ENCODE data around the gene TXNDC9.
"Not testable (repeated sequence)": the region's sequence is repeated elsewhere in the genome, so short reads cannot be mapped to it uniquely, and the experiment has no call there.

TXNDC9 gene

DNA sequence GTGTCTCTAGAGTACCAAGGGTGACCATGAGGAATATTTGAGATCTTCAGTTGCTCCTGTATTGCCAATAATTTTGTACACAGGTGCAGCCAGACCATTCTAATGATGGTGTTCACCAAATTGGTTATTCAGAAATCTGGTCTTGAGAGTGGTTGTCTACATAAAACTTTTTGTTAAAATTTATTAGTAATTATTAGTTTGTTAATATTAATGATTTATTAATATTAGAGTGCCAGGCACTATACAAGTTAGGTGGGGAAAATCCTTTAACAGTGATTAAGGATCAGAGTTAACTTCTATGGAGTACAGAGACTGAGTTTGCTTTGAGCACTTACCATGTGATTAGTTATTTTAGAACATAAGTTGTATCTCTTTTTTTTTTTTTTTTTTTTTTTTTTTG is 10.1 kb upstream of the TXNDC9 start:
- H3K36me3 ChIP-seq (ENCODE audit: insufficient read depth, low read length): no peaks in the 10 kb centered on the region
- no peak for TF ChIP-seq EZH2phosphoT487 (IDR thresholded peaks at IDR 0.05; ENCODE audit: borderline replicate concordance)
- TF ChIP-seq, protein P1, sequence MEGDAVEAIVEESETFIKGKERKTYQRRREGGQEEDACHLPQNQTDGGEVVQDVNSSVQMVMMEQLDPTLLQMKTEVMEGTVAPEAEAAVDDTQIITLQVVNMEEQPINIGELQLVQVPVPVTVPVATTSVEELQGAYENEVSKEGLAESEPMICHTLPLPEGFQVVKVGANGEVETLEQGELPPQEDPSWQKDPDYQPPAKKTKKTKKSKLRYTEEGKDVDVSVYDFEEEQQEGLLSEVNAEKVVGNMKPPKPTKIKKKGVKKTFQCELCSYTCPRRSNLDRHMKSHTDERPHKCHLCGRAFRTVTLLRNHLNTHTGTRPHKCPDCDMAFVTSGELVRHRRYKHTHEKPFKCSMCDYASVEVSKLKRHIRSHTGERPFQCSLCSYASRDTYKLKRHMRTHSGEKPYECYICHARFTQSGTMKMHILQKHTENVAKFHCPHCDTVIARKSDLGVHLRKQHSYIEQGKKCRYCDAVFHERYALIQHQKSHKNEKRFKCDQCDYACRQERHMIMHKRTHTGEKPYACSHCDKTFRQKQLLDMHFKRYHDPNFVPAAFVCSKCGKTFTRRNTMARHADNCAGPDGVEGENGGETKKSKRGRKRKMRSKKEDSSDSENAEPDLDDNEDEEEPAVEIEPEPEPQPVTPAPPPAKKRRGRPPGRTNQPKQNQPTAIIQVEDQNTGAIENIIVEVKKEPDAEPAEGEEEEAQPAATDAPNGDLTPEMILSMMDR (conservative IDR thresholded peaks at IDR 0.05; ENCODE audit: low read length): no peak
- H3K79me2 ChIP-seq (ENCODE audit: insufficient read depth, low read length): peaks cover 94% of the 10 kb centered on the region
- no peaks in the 10 kb centered on the region for H3F3A ChIP-seq (ENCODE audit: low read depth)
- peaks cover 16% of the 10 kb centered on the region for H3K4me1 ChIP-seq (ENCODE audit: insufficient read depth, low read length, poor library complexity, severe bottlenecking)
- no peak overlapping the region for H3K4me2 ChIP-seq (ENCODE audit: low read depth, low read length, poor library complexity, severe bottlenecking)
- no peaks in the 10 kb centered on the region for H3K9me2 ChIP-seq (replicated peaks; ENCODE audit: low read depth, low read length)
- H2AFZ ChIP-seq (ENCODE audit: low read length): no peak overlapping the region
- H3K9ac ChIP-seq (ENCODE audit: low read depth, low read length, poor library complexity, severe bottlenecking): no peak overlapping the region
- no peak overlapping the region for H3K4me3 ChIP-seq (ENCODE audit: low read length, poor library complexity, severe bottlenecking)
- peaks cover 55% of the 10 kb centered on the region for H4K20me1 ChIP-seq (ENCODE audit: insufficient read depth, low read length, poor library complexity, severe bottlenecking)
- H3K27me3 ChIP-seq (ENCODE audit: insufficient read depth, low read length, poor library complexity, severe bottlenecking): no peaks in the 10 kb centered on the region
- H3K9me3 ChIP-seq (ENCODE audit: insufficient read depth, low read depth, low read length): no peaks in the 10 kb centered on the region

DNA sequence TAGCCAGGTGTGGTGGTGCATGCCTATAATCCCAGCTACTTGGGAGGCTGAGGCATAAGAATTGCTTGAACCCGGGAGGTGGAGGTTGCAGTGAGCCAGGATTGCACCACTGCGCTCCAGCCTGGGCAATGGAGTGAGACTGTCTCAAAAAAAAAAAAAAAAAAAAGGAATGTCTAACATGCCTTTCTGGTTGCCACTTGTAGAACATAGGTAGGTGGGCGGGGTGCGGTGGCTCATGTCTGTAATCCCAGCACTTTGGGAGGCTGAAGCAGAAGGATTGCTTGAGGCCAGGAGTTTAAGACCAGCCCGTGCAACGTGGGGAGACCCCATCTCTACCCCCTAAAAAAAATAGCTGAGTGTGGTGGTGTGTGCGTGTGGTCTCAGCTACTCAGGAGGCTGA is 9.3 kb upstream of the TXNDC9 start:
- not testable (repeated sequence) for H3K4me2 ChIP-seq (ENCODE audit: low read depth, low read length, poor library complexity, severe bottlenecking); H3K36me3 ChIP-seq (ENCODE audit: insufficient read depth, low read length); H3K9ac ChIP-seq (ENCODE audit: low read depth, low read length, poor library complexity, severe bottlenecking); H2AFZ ChIP-seq (ENCODE audit: low read length); H3F3A ChIP-seq (ENCODE audit: low read depth); H3K4me3 ChIP-seq (ENCODE audit: low read length, poor library complexity, severe bottlenecking); H3K9me3 ChIP-seq (ENCODE audit: insufficient read depth, low read depth, low read length); H3K9me2 ChIP-seq (replicated peaks; ENCODE audit: low read depth, low read length); H3K27me3 ChIP-seq (ENCODE audit: insufficient read depth, low read length, poor library complexity, severe bottlenecking)
- peaks cover 55% of the 10 kb centered on the region for H4K20me1 ChIP-seq (ENCODE audit: insufficient read depth, low read length, poor library complexity, severe bottlenecking)
- H3K4me1 ChIP-seq (ENCODE audit: insufficient read depth, low read length, poor library complexity, severe bottlenecking): peaks cover 21% of the 10 kb centered on the region
- peaks cover 94% of the 10 kb centered on the region for H3K79me2 ChIP-seq (ENCODE audit: insufficient read depth, low read length)

DNA sequence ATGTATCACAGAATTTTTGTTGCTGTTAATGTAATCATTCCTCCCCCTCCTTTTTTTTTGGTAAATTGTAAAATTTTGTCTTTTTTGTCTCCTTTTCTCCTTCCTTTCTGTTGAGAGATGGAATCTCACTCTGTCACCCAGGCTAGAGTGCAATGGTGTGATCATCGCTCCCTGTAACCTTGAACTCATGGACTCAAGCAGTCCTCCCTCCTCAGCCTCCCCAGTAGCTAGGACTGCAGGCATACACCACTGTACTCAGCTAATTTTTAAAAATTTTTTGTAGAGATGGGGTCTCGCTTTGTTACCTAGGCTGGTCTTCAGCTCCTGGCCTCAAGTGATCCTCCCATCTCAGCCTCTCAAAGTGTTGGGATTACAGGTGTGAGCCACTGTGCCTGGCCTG is 6.4 kb upstream of the TXNDC9 start:
- peaks cover 93% of the 10 kb centered on the region for H3K79me2 ChIP-seq (ENCODE audit: insufficient read depth, low read length)
- no peaks in the 10 kb centered on the region for H3K27me3 ChIP-seq (ENCODE audit: insufficient read depth, low read length, poor library complexity, severe bottlenecking)
- H3K9me2 ChIP-seq (replicated peaks; ENCODE audit: low read depth, low read length): no peaks in the 10 kb centered on the region
- no peak for TF ChIP-seq EZH2phosphoT487 (IDR thresholded peaks at IDR 0.05; ENCODE audit: borderline replicate concordance)
- TF ChIP-seq, protein P1 (conservative IDR thresholded peaks at IDR 0.05; ENCODE audit: low read length): no peak
- H3K9me3 ChIP-seq (ENCODE audit: insufficient read depth, low read depth, low read length): no peaks in the 10 kb centered on the region
- peak overlapping the region; percentile 27 for H3K9ac ChIP-seq (ENCODE audit: low read depth, low read length, poor library complexity, severe bottlenecking)
- no peaks in the 10 kb centered on the region for H3K36me3 ChIP-seq (ENCODE audit: insufficient read depth, low read length)
- no peaks in the 10 kb centered on the region for H3F3A ChIP-seq (ENCODE audit: low read depth)
- H3K4me1 ChIP-seq (ENCODE audit: insufficient read depth, low read length, poor library complexity, severe bottlenecking): peaks cover 29% of the 10 kb centered on the region
- peaks cover 56% of the 10 kb centered on the region for H4K20me1 ChIP-seq (ENCODE audit: insufficient read depth, low read length, poor library complexity, severe bottlenecking)
- H3K4me2 ChIP-seq (ENCODE audit: low read depth, low read length, poor library complexity, severe bottlenecking): peak overlapping the region; percentile 54
- H2AFZ ChIP-seq (ENCODE audit: low read length): no peak overlapping the region
- H3K4me3 ChIP-seq (ENCODE audit: low read length, poor library complexity, severe bottlenecking): no peak overlapping the region

DNA sequence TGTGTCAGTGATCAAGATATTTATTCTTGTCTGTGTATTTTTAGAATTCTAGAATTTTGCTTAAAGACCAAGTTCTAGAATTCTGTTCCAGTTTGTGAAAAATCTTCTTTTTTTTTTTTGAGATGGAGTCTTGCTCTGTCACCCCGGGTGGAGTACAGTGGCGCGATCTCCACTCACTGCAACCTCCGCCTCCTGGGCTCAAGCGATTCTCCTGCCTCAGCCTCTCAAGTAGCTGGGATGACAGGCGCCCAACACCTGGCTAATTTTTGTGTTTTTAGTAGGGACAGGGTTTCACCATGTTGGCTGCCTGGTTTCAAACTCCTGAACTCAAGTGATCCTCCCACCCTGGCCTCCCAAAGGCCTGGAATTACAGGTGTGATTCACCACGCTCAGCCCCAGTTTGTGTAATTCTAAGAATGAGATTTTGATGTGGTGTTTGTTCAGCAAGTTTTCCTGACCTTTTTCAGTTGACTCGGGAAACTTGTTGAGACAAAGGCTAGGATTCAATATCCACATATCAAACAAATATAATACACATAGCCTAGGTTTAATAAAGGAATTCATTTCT is 4.6 kb upstream of the TXNDC9 start:
- Histone ChIP-seq H3K79me2 (ENCODE audit: insufficient read depth, low read length) (peaks cover 86% of the 10 kb centered on the region), H3K27me3 (ENCODE audit: insufficient read depth, low read length, poor library complexity, severe bottlenecking) (no peaks in the 10 kb centered on the region), H3K36me3 (ENCODE audit: insufficient read depth, low read length) (no peaks in the 10 kb centered on the region), H4K20me1 (ENCODE audit: insufficient read depth, low read length, poor library complexity, severe bottlenecking) (peaks cover 53% of the 10 kb centered on the region), H3K4me1 (ENCODE audit: insufficient read depth, low read length, poor library complexity, severe bottlenecking) (peaks cover 34% of the 10 kb centered on the region), H2AFZ (ENCODE audit: low read length) (no peak overlapping the region), H3K4me3 (ENCODE audit: low read length, poor library complexity, severe bottlenecking) (peak overlapping the region; percentile 49), H3K9me2 (replicated peaks; ENCODE audit: low read depth, low read length) (no peaks in the 10 kb centered on the region), H3K4me2 (ENCODE audit: low read depth, low read length, poor library complexity, severe bottlenecking) (peak overlapping the region; percentile 55), H3F3A (ENCODE audit: low read depth) (peaks cover 5% of the 10 kb centered on the region; the same call in 1 of the 2 replicates), H3K9ac (ENCODE audit: low read depth, low read length, poor library complexity, severe bottlenecking) (peak overlapping the region; percentile 51), H3K9me3 (ENCODE audit: insufficient read depth, low read depth, low read length) (no peaks in the 10 kb centered on the region)
- no peak for TF ChIP-seq EZH2phosphoT487 (IDR thresholded peaks at IDR 0.05; ENCODE audit: borderline replicate concordance)
- TF ChIP-seq, protein P1 (conservative IDR thresholded peaks at IDR 0.05; ENCODE audit: low read length): no peak

Data from Loucy (cell line).